Superior temporal gyrus (tissue), 1 donor: ENCODE data around the gene CNOT3.
A peak's percentile ranks its signal among the peaks of the same experiment; 100 is the strongest.
"Not testable (repeated sequence)": the region's sequence is repeated elsewhere in the genome, so short reads cannot be mapped to it uniquely, and the experiment has no call there.

Experiments
- DNase-seq: peaks from one replicate; pipeline ENCODE4 v3.0.0-alpha.2; 2016; ENCODE audit errors: extremely low spot score

Gene CNOT3

GRCh38 chr19:54169149-54169740 lies 31.7 kb downstream of the CNOT3 start:
- DNase-seq = no peak

GRCh38 chr19:54171736-54172431 lies 34.3 kb downstream of the CNOT3 start:
- DNase-seq = not testable (repeated sequence)

GRCh38 chr19:54172471-54173358 lies 35.2 kb downstream of the CNOT3 start, which contains the start of gene TMC4:
TMC4 (minus strand) TSS chr19:54173160; CDS start chr19:54173117, 43 bp downstream.
- no peak for DNase-seq

- DNase-seq = no peak
Measured at GRCh38 chr19:54173359-54173699, 35.8 kb downstream of the CNOT3 start.

GRCh38 chr19:54173951-54174834 lies 36.6 kb downstream of the CNOT3 start:
- DNase-seq = no peak

- DNase-seq = peak; percentile 27
Measured at GRCh38 chr19:54178581-54179261, 41.2 kb downstream of the CNOT3 start.

- DNase-seq = no peak
Measured at GRCh38 chr19:54179262-54179852, 41.8 kb downstream of the CNOT3 start.

- DNase-seq = peak; percentile 59
Measured at GRCh38 chr19:54179921-54180461, 42.4 kb downstream of the CNOT3 start.

GRCh38 chr19:54180691-54181091 lies 43.1 kb downstream of the CNOT3 start:
- no peak for DNase-seq

GRCh38 chr19:54181894-54182293 lies 44.3 kb downstream of the CNOT3 start:
- not testable (repeated sequence) for DNase-seq

- no peak for DNase-seq
Measured at GRCh38 chr19:54183431-54183830, 45.9 kb downstream of the CNOT3 start.

GRCh38 chr19:54186351-54186750 lies 48.8 kb downstream of the CNOT3 start:
- DNase-seq = no peak

- no peak for DNase-seq
Measured at GRCh38 chr19:54186934-54187381, 49.4 kb downstream of the CNOT3 start.

GRCh38 chr19:54188215-54188871 lies 50.8 kb downstream of the CNOT3 start:
- DNase-seq = no peak

- no peak for DNase-seq
Measured at GRCh38 chr19:54189145-54189734, 51.7 kb downstream of the CNOT3 start, which contains the start of gene MBOAT7. MBOAT7 (minus strand) TSS chr19:54189580; CDS start chr19:54188508, 1,072 bp downstream.

- DNase-seq = peak; percentile 100
Measured at GRCh38 chr19:54189735-54190502, 52.4 kb downstream of the CNOT3 start.

GRCh38 chr19:54190503-54191010 lies 53.0 kb downstream of the CNOT3 start:
- peak; percentile 99 for DNase-seq
